ENCODE measurements around the gene CCNK. TPM values are rescaled to one million over a fixed set of nuclear protein-coding genes. Genes with fewer than 3 reads are reported as not detected.

CCNK gene
- total RNA-seq, 1 experiment from 2014 or later, result 19.0 TPM

- Histone ChIP-seq H3K4me2 (no peak overlapping the region), H3K36me3 (ENCODE audit: low read depth) (no peaks in the 10 kb centered on the region), H2AFZ (no peak overlapping the region), H3K9me2 (ENCODE audit: insufficient read depth) (no peaks in the 10 kb centered on the region), H3K4me1 (replicated peaks; ENCODE audit: insufficient read depth) (peaks cover 3% of the 10 kb centered on the region; the same call in 1 of the 2 replicates), H3K27ac (no peak overlapping the region), H3K79me2 (ENCODE audit: low read depth) (peaks cover 60% of the 10 kb centered on the region), H3K4me3 (no peak overlapping the region), H4K20me1 (ENCODE audit: insufficient read depth) (peaks cover 9% of the 10 kb centered on the region), H3K9me3 (ENCODE audit: insufficient read depth, low read depth) (no peaks in the 10 kb centered on the region), H3K27me3 (ENCODE audit: insufficient read depth, low read depth) (no peaks in the 10 kb centered on the region), H3F3A (ENCODE audit: insufficient read depth, low read depth) (no peaks in the 10 kb centered on the region)
- ChIA-PET POLR2A (ENCODE audit: unreplicated experiment) (no interaction called here), CTCF (no interaction called here)
- TF ChIP-seq EZH2 (IDR thresholded peaks at IDR 0.05; ENCODE audit: low read depth), result no peak
- no peak for TF ChIP-seq CTCF (conservative IDR thresholded peaks at IDR 0.05)
- no TSS peak for BruUV-seq (replicated peaks)
- intact Hi-C loops (cut with micrococcal nuclease; ENCODE audit: unreplicated experiment), result no loop called here
- DNase-seq, result no peak
Observed at GRCh38 chr14:99473458-99473857, 7.8 kb upstream of the CCNK start.

GRCh38 chr14:99475179-99475578 lies 6.0 kb upstream of the CCNK start:
- DNase-seq, result no peak
- POLR2A ChIA-PET (ENCODE audit: unreplicated experiment), result no interaction called here
- H3K4me3 ChIP-seq, result no peak overlapping the region

GRCh38 chr14:99475660-99476059 lies 5.5 kb upstream of the CCNK start:
- Histone ChIP-seq H3K36me3 (ENCODE audit: low read depth) (no peaks in the 10 kb centered on the region), H3K9me3 (ENCODE audit: insufficient read depth, low read depth) (no peaks in the 10 kb centered on the region), H3K79me2 (ENCODE audit: low read depth) (peaks cover 67% of the 10 kb centered on the region), H4K20me1 (ENCODE audit: insufficient read depth) (peaks cover 6% of the 10 kb centered on the region; the same call in 1 of the 2 replicates), H3K27ac (no peak overlapping the region), H3K4me1 (replicated peaks; ENCODE audit: insufficient read depth) (peaks cover 12% of the 10 kb centered on the region), H3K27me3 (ENCODE audit: insufficient read depth, low read depth) (no peaks in the 10 kb centered on the region), H3F3A (ENCODE audit: insufficient read depth, low read depth) (no peaks in the 10 kb centered on the region), H2AFZ (no peak overlapping the region), H3K4me3 (no peak overlapping the region), H3K9me2 (ENCODE audit: insufficient read depth) (no peaks in the 10 kb centered on the region), H3K4me2 (no peak overlapping the region)
- no TSS peak for BruUV-seq (replicated peaks)
- ChIA-PET CTCF (no interaction called here), POLR2A (ENCODE audit: unreplicated experiment) (no interaction called here)
- TF ChIP-seq CTCF (conservative IDR thresholded peaks at IDR 0.05) (no peak), EZH2 (IDR thresholded peaks at IDR 0.05; ENCODE audit: low read depth) (no peak)
- DNase-seq, result no peak
- intact Hi-C loops (cut with micrococcal nuclease; ENCODE audit: unreplicated experiment), result no loop called here

More at GRCh38 chr14:99475179-99475578, 6.0 kb upstream of the CCNK start:
- CTCF ChIA-PET, result no interaction called here
- H3K79me2 ChIP-seq (ENCODE audit: low read depth), result peaks cover 67% of the 10 kb centered on the region
- H3K9me2 ChIP-seq (ENCODE audit: insufficient read depth), result no peaks in the 10 kb centered on the region
- no peak overlapping the region for H3K27ac ChIP-seq
- H3K4me2 ChIP-seq, result no peak overlapping the region
- no peak for TF ChIP-seq EZH2 (IDR thresholded peaks at IDR 0.05; ENCODE audit: low read depth)
- no peak for TF ChIP-seq CTCF (conservative IDR thresholded peaks at IDR 0.05)
- H4K20me1 ChIP-seq (ENCODE audit: insufficient read depth), result peaks cover 6% of the 10 kb centered on the region; the same call in 1 of the 2 replicates
- H2AFZ ChIP-seq, result no peak overlapping the region
- intact Hi-C loops (cut with micrococcal nuclease; ENCODE audit: unreplicated experiment), result no loop called here
- no peaks in the 10 kb centered on the region for H3K36me3 ChIP-seq (ENCODE audit: low read depth)
- H3K4me1 ChIP-seq (replicated peaks; ENCODE audit: insufficient read depth), result peaks cover 12% of the 10 kb centered on the region
- H3K27me3 ChIP-seq (ENCODE audit: insufficient read depth, low read depth), result no peaks in the 10 kb centered on the region
- BruUV-seq (replicated peaks), result no TSS peak
- no peaks in the 10 kb centered on the region for H3K9me3 ChIP-seq (ENCODE audit: insufficient read depth, low read depth)
- no peaks in the 10 kb centered on the region for H3F3A ChIP-seq (ENCODE audit: insufficient read depth, low read depth)
